ENCODE measurements around the gene SMC6.

The SMC6 gene

GRCh38 chr2:17788773-17789172 lies 35.2 kb upstream of the SMC6 start:
- TF ChIP-seq CTCF (IDR thresholded peaks at IDR 0.05; ENCODE audit: borderline replicate concordance, insufficient read depth, low read depth, low read length), result no peak
- no peak overlapping the region for H3K4me3 ChIP-seq (ENCODE audit: low read depth, low read length)

GRCh38 chr2:17786727-17787126 lies 33.1 kb upstream of the SMC6 start:
- no peak overlapping the region for H3K4me3 ChIP-seq (ENCODE audit: low read depth, low read length)
- no peak for TF ChIP-seq CTCF (IDR thresholded peaks at IDR 0.05; ENCODE audit: borderline replicate concordance, insufficient read depth, low read depth, low read length)

- TF ChIP-seq CTCF (IDR thresholded peaks at IDR 0.05; ENCODE audit: borderline replicate concordance, insufficient read depth, low read depth, low read length), result no peak
- no peak overlapping the region for H3K4me3 ChIP-seq (ENCODE audit: low read depth, low read length)
Observed at GRCh38 chr2:17781482-17781881, 27.9 kb upstream of the SMC6 start.

- TF ChIP-seq CTCF (IDR thresholded peaks at IDR 0.05; ENCODE audit: borderline replicate concordance, insufficient read depth, low read depth, low read length), result no peak
Observed at GRCh38 chr2:17780546-17780945, 26.9 kb upstream of the SMC6 start.

GRCh38 chr2:17772532-17772931 lies 18.9 kb upstream of the SMC6 start:
- H3K4me3 ChIP-seq (ENCODE audit: low read depth, low read length), result no peak overlapping the region
- TF ChIP-seq CTCF (IDR thresholded peaks at IDR 0.05; ENCODE audit: borderline replicate concordance, insufficient read depth, low read depth, low read length), result no peak

More at GRCh38 chr2:17780546-17780945, 26.9 kb upstream of the SMC6 start:
- H3K4me3 ChIP-seq (ENCODE audit: low read depth, low read length), result no peak overlapping the region

- H3K4me3 ChIP-seq (ENCODE audit: low read depth, low read length), result no peak overlapping the region
- TF ChIP-seq CTCF (IDR thresholded peaks at IDR 0.05; ENCODE audit: borderline replicate concordance, insufficient read depth, low read depth, low read length), result no peak
Observed at GRCh38 chr2:17771956-17772355, 18.3 kb upstream of the SMC6 start.

- H3K4me3 ChIP-seq (ENCODE audit: low read depth, low read length), result no peak overlapping the region
- TF ChIP-seq CTCF (IDR thresholded peaks at IDR 0.05; ENCODE audit: borderline replicate concordance, insufficient read depth, low read depth, low read length), result no peak
Observed at GRCh38 chr2:17768894-17769293, 15.3 kb upstream of the SMC6 start.
